Left ventricle myocardium inferior (tissue), 1 donor: ENCODE results near the gene KLRD1. TPM values are rescaled to one million over a fixed set of nuclear protein-coding genes. Genes with fewer than 3 reads are reported as not detected.

ENCODE experiments used
- DNase-seq: peaks from one replicate; pipeline ENCODE4 v3.0.0-alpha.2; 2020
- H3K27ac ChIP-seq: fragments of 200-600 bp; replicated peaks from 2 replicates; pipeline ENCODE4 v1.8.0; 2021
- H3K27me3 ChIP-seq: fragments of 200-600 bp; 2 replicates; pipeline ENCODE4 v1.8.0; 2021; ENCODE audit warnings: low read depth
- H3K36me3 ChIP-seq: fragments of 200-600 bp; 2 replicates; pipeline ENCODE4 v1.8.0; 2021
- H3K4me1 ChIP-seq: fragments of 200-600 bp; 2 replicates; pipeline ENCODE4 v1.8.0; 2021
- H3K4me3 ChIP-seq: fragments of 200-600 bp; 2 replicates; pipeline ENCODE4 v1.8.0; 2021; ENCODE audit warnings: mild to moderate bottlenecking, moderate library complexity
- H3K9me3 ChIP-seq: fragments of 200-600 bp; replicated peaks from 2 replicates; pipeline ENCODE4 v1.8.0; 2021
- intact Hi-C: fragments of 100-400 bp; cut with micrococcal nuclease; formaldehyde crosslinking; loops from one replicate; pipeline ENCODE4 v1.11.0; 2022
- total RNA-seq: library from RNA; stranded (reverse); fragmentation: NEBNext Ultra II Directional; extraction: Animal tissue kit (Norgen Biotek cat#: 25700); gene quantifications from one replicate; pipeline ENCODE4 v1.2.1, GENCODE V29; 2021
- TF ChIP-seq, protein P1 (sequence below): fragments of 200-600 bp; IDR thresholded peaks from 2 replicates; pipeline ENCODE4 v1.8.0; 2021; ENCODE audit warnings: antibody characterized with exemption, mild to moderate bottlenecking, borderline replicate concordance
- donor health status: DM: no; HTN: yes; CAD: no; lungs with severe emphysema.

Gene KLRD1
- total RNA-seq, 1 donor from 2014 or later = 1.4 TPM

GRCh38 chr12:10279937-10280336, 27.7 kb upstream of the KLRD1 start:
- TF ChIP-seq, protein P1, sequence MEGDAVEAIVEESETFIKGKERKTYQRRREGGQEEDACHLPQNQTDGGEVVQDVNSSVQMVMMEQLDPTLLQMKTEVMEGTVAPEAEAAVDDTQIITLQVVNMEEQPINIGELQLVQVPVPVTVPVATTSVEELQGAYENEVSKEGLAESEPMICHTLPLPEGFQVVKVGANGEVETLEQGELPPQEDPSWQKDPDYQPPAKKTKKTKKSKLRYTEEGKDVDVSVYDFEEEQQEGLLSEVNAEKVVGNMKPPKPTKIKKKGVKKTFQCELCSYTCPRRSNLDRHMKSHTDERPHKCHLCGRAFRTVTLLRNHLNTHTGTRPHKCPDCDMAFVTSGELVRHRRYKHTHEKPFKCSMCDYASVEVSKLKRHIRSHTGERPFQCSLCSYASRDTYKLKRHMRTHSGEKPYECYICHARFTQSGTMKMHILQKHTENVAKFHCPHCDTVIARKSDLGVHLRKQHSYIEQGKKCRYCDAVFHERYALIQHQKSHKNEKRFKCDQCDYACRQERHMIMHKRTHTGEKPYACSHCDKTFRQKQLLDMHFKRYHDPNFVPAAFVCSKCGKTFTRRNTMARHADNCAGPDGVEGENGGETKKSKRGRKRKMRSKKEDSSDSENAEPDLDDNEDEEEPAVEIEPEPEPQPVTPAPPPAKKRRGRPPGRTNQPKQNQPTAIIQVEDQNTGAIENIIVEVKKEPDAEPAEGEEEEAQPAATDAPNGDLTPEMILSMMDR = no peak
- Histone ChIP-seq H3K36me3 (peaks cover 4% of the 10 kb centered on the region), H3K4me1 (no peaks in the 10 kb centered on the region), H3K27ac (no peak overlapping the region), H3K9me3 (no peaks in the 10 kb centered on the region), H3K4me3 (no peak overlapping the region), H3K27me3 (no peaks in the 10 kb centered on the region)
- DNase-seq = no peak
- intact Hi-C loops = no loop called here

GRCh38 chr12:10283027-10283426, 24.6 kb upstream of the KLRD1 start:
- Histone ChIP-seq H3K4me3 (no peak overlapping the region), H3K4me1 (no peaks in the 10 kb centered on the region), H3K27me3 (no peaks in the 10 kb centered on the region), H3K27ac (no peak overlapping the region), H3K9me3 (no peaks in the 10 kb centered on the region), H3K36me3 (peaks cover 4% of the 10 kb centered on the region)
- intact Hi-C loops = no loop called here
- no peak for DNase-seq
- TF ChIP-seq, protein P1 = no peak

- H3K4me1 ChIP-seq = no peaks in the 10 kb centered on the region
- H3K27me3 ChIP-seq = no peaks in the 10 kb centered on the region
- no peak for DNase-seq
- intact Hi-C loops = no loop called here
- TF ChIP-seq, protein P1 = no peak
- no peaks in the 10 kb centered on the region for H3K9me3 ChIP-seq
- H3K27ac ChIP-seq = no peak overlapping the region
- no peak overlapping the region for H3K4me3 ChIP-seq
- peaks cover 4% of the 10 kb centered on the region for H3K36me3 ChIP-seq
Measured at GRCh38 chr12:10285919-10286318, 21.8 kb upstream of the KLRD1 start.

GRCh38 chr12:10289005-10289754, 18.5 kb upstream of the KLRD1 start:
- Histone ChIP-seq H3K27me3 (no peaks in the 10 kb centered on the region), H3K9me3 (no peaks in the 10 kb centered on the region), H3K4me3 (no peak overlapping the region), H3K4me1 (no peaks in the 10 kb centered on the region), H3K27ac (no peak overlapping the region), H3K36me3 (no peaks in the 10 kb centered on the region)
- DNase-seq = no peak
- intact Hi-C loops = no loop called here
- TF ChIP-seq, protein P1 = no peak

GRCh38 chr12:10291030-10291429, 16.6 kb upstream of the KLRD1 start:
- TF ChIP-seq, protein P1 = no peak
- Histone ChIP-seq H3K9me3 (no peaks in the 10 kb centered on the region), H3K4me3 (no peak overlapping the region), H3K4me1 (no peaks in the 10 kb centered on the region), H3K36me3 (no peaks in the 10 kb centered on the region), H3K27ac (no peak overlapping the region), H3K27me3 (no peaks in the 10 kb centered on the region)
- intact Hi-C loops = no loop called here
- DNase-seq = no peak
